HTR-8/SVneo (cell line): ENCODE results near the gene TMEM145.
"Not testable (repeated sequence)": the region's sequence is repeated elsewhere in the genome, so short reads cannot be mapped to it uniquely, and the experiment has no call there.

Experiments used
- DNase-seq: peaks from one replicate; pipeline ENCODE4 v3.0.0; 2011; ENCODE audit warnings: low spot score, mixed read lengths; ENCODE audit not compliant: insufficient read length
- FAIRE-seq: peaks from 2 replicates; lab custom pipeline; 2011; peaks lifted over from hg19 to GRCh38; lab: Jason Lieb, UNC

The TMEM145 gene

GRCh38 chr19:42313096-42313839, at the start of gene TMEM145:
TSS of gene TMEM145 (plus strand) at chr19:42313309. CDS start at chr19:42313377, 68 bp downstream.
- DNase-seq (peak; percentile 71), FAIRE-seq (peak; percentile 51)

- not testable (repeated sequence) for DNase-seq, FAIRE-seq
These were observed 47.0 kb upstream of the TMEM145 start for GRCh38 chr19:42266105-42266504.

- DNase-seq, FAIRE-seq: not testable (repeated sequence)
These were observed 46.0 kb upstream of the TMEM145 start for GRCh38 chr19:42266928-42267603.

- no peak for FAIRE-seq
- no peak for DNase-seq
These were observed 45.4 kb upstream of the TMEM145 start for GRCh38 chr19:42267644-42268141.

GRCh38 chr19:42268142-42268703, 44.9 kb upstream of the TMEM145 start:
- FAIRE-seq, result no peak
- DNase-seq, result peak; percentile 95

GRCh38 chr19:42268704-42269477, 44.2 kb upstream of the TMEM145 start, which contains the start of gene CIC:
TSS of gene CIC (plus strand) at chr19:42269252. CDS start at chr19:42271784, 2,532 bp downstream.
- FAIRE-seq, result peak; percentile 98
- peak; percentile 98 for DNase-seq

- DNase-seq (no peak), FAIRE-seq (no peak)
These were observed 43.4 kb upstream of the TMEM145 start for GRCh38 chr19:42269478-42270345.

- FAIRE-seq (no peak), DNase-seq (no peak)
These were observed 42.6 kb upstream of the TMEM145 start for GRCh38 chr19:42270346-42271044.

- no peak for DNase-seq
- FAIRE-seq, result peak; percentile 58
These were observed 42.1 kb upstream of the TMEM145 start for GRCh38 chr19:42271045-42271419.

- DNase-seq (no peak), FAIRE-seq (no peak)
These were observed 41.1 kb upstream of the TMEM145 start for GRCh38 chr19:42271861-42272534.

GRCh38 chr19:42272535-42272897, 40.6 kb upstream of the TMEM145 start:
- FAIRE-seq (no peak), DNase-seq (no peak)

GRCh38 chr19:42272989-42273406, 40.1 kb upstream of the TMEM145 start:
- DNase-seq (no peak), FAIRE-seq (no peak)

- FAIRE-seq (peak; percentile 36), DNase-seq (no peak)
These were observed 39.6 kb upstream of the TMEM145 start for GRCh38 chr19:42273407-42274064.

- FAIRE-seq, result no peak
- DNase-seq, result no peak
These were observed 38.9 kb upstream of the TMEM145 start for GRCh38 chr19:42274065-42274682.

- FAIRE-seq (peak; percentile 16), DNase-seq (no peak)
These were observed 38.0 kb upstream of the TMEM145 start for GRCh38 chr19:42275103-42275502.

GRCh38 chr19:42275517-42275916, 37.6 kb upstream of the TMEM145 start:
- FAIRE-seq (no peak), DNase-seq (no peak)

GRCh38 chr19:42276284-42276683, 36.8 kb upstream of the TMEM145 start:
- FAIRE-seq, result no peak
- DNase-seq, result no peak
